H1 (cell line): ENCODE measurements around the gene LKAAEAR1.
"Not testable (repeated sequence)": the region's sequence is repeated elsewhere in the genome, so short reads cannot be mapped to it uniquely, and the experiment has no call there.

ENCODE experiments used
- CEBPB ChIP-seq: IDR thresholded peaks from 2 replicates; pipeline ENCODE4 v1.6.1; 2012; ENCODE audit warnings: low read depth, low read length
- CREB1 ChIP-seq: IDR thresholded peaks from 2 replicates; pipeline ENCODE4 v1.6.1; 2012; ENCODE audit warnings: inconsistent platforms
- EZH2 ChIP-seq: fragments of 200-600 bp; sonication (generic); IDR thresholded peaks from 2 replicates; pipeline ENCODE4 v1.7.1; 2012; ENCODE audit warnings: low read depth, mild to moderate bottlenecking, moderate library complexity, low read length, inconsistent platforms; ENCODE audit not compliant: severe bottlenecking
- HDAC6 ChIP-seq: IDR thresholded peaks from one replicate; pipeline ENCODE4 v1.7.1; 2012; ENCODE audit warnings: low read depth, mild to moderate bottlenecking, inconsistent platforms, low read length, moderate library complexity
- JUN ChIP-seq: IDR thresholded peaks from 2 replicates; pipeline ENCODE4 v1.6.1; 2011; ENCODE audit warnings: low read depth, mild to moderate bottlenecking, improper control_type of control experiment, low read length
- KDM5A ChIP-seq: fragments of 200-600 bp; IDR thresholded peaks from 2 replicates; pipeline ENCODE4 v1.7.1; 2012; ENCODE audit warnings: mild to moderate bottlenecking, low read length, inconsistent platforms, mixed read lengths
- MAFK ChIP-seq: IDR thresholded peaks from 2 replicates; pipeline ENCODE4 v1.6.1; 2012; ENCODE audit warnings: low read depth, mild to moderate bottlenecking, improper control_type of control experiment, low read length
- POLR2A ChIP-seq, 2 experiments: IDR thresholded peaks; 1 replicate in 1 of 2; 2 replicates in 1 of 2; pipeline ENCODE4 v1.6.1; 2011; ENCODE audit warnings: low read depth in 2 of 2, low read length in 2 of 2, mild to moderate bottlenecking in 2 of 2; ENCODE audit errors: control extremely low read depth in 1 of 2
- POLR2AphosphoS5 ChIP-seq: IDR thresholded peaks from 2 replicates; pipeline ENCODE4 v1.6.1; 2011; ENCODE audit warnings: low read depth, low read length
- SIN3A ChIP-seq, 2 experiments: IDR thresholded peaks in 1 of 2; conservative IDR thresholded peaks in 1 of 2; 2 replicates each; pipeline ENCODE4 v1.6.1; 2011 to 2012; ENCODE audit warnings: low read length in 2 of 2, improper control_type of control experiment in 1 of 2, low read depth in 1 of 2, mild to moderate bottlenecking in 1 of 2
- SRF ChIP-seq: IDR thresholded peaks from 2 replicates; pipeline ENCODE4 v1.6.1; 2011; ENCODE audit warnings: mild to moderate bottlenecking, low read depth, low read length, moderate library complexity
- TAF1 ChIP-seq: IDR thresholded peaks from 2 replicates; pipeline ENCODE4 v1.6.1; 2011; ENCODE audit warnings: mild to moderate bottlenecking, low read depth, low read length
- YY1 ChIP-seq: IDR thresholded peaks from 2 replicates; pipeline ENCODE4 v1.6.1; 2011; ENCODE audit warnings: low read depth, mild to moderate bottlenecking, low read length
- TF ChIP-seq, protein P1 (sequence below), 3 experiments: IDR thresholded peaks; 1 replicate in 2 of 3; 2 replicates in 1 of 3; pipeline versions ENCODE4 v1.5.1 to v1.6.1; 2011; ENCODE audit warnings: low read length in 3 of 3, mild to moderate bottlenecking in 3 of 3, inconsistent platforms in 2 of 3, low read depth in 1 of 3, moderate library complexity in 1 of 3; ENCODE audit not compliant: insufficient read depth in 1 of 3; ENCODE audit errors: control extremely low read depth in 1 of 3

DNA sequence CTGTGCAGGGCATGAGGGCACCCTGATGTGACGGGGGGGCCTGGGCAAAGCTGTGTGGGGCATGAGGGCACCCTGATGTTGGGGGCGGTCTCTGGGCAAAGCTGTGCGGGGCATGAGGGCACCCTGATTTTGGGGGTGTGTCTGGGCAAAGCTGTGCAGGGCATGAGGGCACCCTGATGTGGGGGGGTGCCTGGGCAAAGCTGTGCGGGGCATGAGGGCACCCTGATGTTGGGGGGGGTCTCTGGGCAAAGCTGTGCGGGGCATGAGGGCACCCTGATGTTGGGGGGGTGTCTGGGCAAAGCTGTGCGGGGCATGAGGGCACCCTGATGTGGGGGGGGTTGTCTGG, 33.2 kb upstream of the LKAAEAR1 start:
- TF ChIP-seq, protein P1, sequence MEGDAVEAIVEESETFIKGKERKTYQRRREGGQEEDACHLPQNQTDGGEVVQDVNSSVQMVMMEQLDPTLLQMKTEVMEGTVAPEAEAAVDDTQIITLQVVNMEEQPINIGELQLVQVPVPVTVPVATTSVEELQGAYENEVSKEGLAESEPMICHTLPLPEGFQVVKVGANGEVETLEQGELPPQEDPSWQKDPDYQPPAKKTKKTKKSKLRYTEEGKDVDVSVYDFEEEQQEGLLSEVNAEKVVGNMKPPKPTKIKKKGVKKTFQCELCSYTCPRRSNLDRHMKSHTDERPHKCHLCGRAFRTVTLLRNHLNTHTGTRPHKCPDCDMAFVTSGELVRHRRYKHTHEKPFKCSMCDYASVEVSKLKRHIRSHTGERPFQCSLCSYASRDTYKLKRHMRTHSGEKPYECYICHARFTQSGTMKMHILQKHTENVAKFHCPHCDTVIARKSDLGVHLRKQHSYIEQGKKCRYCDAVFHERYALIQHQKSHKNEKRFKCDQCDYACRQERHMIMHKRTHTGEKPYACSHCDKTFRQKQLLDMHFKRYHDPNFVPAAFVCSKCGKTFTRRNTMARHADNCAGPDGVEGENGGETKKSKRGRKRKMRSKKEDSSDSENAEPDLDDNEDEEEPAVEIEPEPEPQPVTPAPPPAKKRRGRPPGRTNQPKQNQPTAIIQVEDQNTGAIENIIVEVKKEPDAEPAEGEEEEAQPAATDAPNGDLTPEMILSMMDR (IDR thresholded peaks at IDR 0.05; ENCODE audit: control extremely low read depth in 1 of 3, insufficient read depth in 1 of 3, low read depth in 1 of 3, low read length in 3 of 3) = not testable (repeated sequence)
- not testable (repeated sequence) for TF ChIP-seq YY1; SIN3A (conservative IDR thresholded peaks at IDR 0.05 in 1 of 2, IDR thresholded peaks at IDR 0.05 in 1 of 2; ENCODE audit: low read depth in 1 of 2, low read length in 2 of 2); EZH2; MAFK; HDAC6; POLR2A (IDR thresholded peaks at IDR 0.05; ENCODE audit: control extremely low read depth in 1 of 2, low read depth in 2 of 2, low read length in 2 of 2); CREB1; CEBPB; POLR2AphosphoS5; JUN; KDM5A; TAF1; SRF
